ENCODE measurements around the gene ZNF579.

Gene ZNF579

DNA sequence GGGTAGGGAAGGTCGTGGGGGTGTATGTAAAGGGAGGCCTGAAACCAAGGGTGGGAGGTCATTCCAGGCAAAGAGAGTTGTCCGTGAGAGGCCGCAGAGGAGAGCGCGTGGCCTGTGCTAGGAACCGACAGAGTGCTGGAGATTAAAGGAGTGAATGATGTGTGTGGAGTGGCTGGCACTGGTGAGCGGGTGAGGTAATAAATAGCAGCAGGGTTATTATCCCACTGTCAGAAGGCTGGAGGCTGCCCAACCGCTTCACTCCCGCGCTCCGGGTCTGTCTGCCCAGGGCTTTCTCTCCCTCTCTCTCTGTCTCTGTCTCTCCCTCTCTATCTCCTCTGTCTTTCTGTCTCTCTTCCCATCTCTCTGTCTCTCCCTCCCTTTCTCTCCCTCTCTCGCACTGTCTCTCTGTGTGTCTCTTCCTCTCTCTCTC is 17.4 kb downstream of the ZNF579 start:
- DNase-seq = no peak

DNA sequence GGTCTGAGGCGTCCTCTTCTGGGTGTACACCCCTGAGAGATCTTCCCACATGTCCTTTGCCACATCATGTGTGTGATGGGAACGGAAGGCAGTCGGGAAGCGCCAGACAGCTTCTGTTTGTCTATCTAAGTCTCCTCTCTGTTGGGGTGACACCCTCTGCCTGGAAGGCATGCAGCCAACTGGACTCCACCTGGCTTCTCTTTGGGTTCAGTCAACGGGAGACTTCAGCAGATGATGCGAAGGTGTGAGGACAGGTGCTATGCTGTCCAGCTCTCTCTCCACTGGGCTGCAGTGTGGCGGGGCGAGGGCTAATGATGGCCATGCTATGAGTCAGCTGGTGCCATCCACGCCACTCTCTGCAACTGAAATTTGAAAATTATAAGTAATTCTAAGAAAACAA is 21.0 kb downstream of the ZNF579 start:
- no peak for DNase-seq

DNA sequence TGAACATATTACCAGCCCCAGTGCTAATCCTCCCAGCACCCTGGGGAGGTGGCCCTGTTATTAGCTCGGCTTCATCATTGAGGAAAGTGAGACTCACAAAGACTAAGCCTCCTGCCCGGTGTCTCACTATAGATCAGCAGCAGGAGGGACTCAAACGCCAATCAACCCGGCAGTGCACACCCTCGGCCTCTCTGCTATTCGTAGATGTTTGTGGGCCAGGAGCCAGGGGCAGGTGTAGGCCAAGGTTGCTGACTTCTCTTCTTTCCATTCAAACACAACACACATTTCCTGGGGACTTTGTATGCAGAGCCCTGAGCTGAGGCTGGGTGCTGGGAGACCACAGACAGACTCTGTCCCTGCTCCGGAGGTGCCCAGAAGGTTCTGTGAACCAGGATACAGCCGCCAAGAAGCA is 25.9 kb downstream of the ZNF579 start:
- DNase-seq = no peak

DNA sequence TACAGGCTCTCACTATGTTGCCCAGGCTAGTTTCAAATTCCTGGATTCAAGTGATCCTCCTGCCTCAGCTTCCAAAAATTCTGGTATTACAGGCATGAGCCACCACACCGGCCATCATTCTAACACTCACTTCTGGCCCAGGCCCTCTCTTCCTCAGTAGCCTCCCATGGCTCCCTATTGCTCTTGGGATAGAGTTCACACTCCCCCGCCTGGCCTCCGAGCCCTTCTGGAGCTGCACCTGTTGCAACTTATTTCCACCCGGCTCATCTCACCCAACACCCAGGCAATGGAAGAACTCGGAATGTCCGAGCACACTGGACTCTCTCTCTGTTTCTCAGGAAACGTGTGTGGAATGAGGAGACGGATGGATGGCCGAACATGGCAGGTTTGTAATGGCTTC is 26.3 kb downstream of the ZNF579 start:
- DNase-seq = no peak

DNA sequence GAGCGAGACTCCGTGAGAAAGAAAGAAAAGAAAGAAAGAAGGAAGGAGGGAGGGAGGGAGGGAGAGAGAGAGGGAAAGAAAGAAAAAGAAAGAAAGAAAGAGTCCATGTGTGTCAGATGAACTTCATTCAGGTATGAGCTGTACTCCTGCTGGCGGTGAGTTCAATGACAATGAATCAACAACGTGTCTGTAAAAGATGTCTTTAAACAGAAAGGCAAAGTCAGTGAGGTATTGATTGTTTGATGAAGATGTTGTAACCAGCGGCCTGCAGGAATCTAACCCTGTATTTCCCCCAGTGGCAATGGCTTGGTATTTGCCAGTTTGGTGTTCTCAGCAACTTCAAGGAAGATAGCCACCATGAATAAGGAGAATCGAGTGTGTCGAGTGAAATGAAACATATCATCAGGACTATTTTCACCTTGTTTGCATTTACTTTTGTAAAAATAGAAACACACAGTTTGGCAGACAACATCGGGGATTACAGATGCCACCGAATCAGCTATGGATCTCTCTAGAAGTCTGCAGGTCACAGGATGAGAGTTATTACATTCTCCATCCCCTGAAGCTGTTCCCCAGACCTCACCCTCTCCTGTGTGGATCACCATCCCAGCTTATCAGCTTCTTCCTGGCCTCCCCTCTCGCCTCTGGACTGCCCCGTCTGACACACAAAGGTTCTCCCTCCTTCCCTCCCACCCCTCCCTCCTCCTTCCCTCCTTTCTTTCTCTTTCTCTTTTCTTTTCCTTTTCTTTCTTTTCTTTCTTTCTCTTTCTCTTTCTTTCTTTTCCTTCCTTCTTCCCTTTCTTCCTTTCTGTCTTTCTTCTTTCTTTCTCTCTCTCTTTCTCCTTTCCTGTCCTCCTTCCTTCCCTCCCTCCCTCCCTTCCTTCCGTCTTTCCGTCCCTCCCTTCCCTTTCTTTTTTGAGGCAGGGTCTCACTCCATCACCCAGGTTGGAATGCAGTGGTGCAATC is 27.1 kb downstream of the ZNF579 start:
- DNase-seq = no peak

DNA sequence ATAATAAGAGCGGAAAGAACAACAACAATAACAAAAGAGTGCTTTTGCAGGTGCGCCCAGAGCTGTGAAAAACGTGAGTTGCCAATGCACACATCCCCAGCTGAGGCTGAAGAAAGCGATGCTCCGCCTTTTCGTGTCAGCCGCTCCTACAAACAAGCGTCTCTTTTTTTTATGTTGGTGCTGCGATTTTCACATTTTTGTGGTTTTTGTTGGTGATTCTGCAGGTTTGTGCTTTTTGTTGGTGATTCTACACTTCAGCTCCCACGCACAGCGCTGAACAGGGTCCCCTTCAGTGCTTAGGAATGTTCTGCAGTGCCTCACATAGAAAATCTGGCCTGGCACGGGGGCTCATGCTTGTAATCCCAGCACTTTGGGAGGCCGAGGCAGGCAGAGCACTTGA is 28.0 kb downstream of the ZNF579 start:
- DNase-seq = no peak

DNA sequence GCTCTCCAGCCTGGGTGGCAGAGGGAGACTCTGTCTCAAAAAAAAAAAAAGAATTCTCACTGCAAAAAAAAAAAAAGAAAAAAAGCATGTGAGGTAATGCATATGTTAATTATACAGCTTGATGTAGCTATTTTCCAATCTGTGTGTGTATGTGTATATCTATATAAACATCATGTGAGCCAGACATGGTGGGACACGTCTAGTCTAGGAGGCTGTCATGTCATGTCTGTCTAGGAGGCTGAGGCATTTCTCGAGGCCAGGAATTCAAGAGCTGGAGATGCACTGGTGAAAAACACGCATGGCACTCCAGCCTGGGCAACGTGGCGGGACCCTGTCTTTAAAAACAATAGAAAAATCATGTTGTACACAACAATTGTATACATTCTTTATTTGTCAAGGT is 28.4 kb downstream of the ZNF579 start:
- no peak for DNase-seq

DNA sequence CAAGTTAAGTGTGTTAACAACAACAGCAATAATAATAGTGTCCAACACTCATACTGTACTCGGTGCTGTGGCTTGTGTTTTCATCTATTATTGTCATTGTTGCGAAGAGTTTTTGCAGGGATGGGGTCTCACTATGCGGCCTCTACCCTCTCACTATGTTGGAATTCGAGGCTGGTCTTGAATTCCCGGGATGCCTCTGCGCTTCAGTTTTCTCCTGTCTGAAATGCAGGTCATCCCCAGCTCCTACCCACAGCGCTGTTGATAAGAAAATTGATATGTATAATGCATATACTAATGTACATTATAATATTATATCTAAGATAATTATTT is 30.4 kb downstream of the ZNF579 start:
- no peak for DNase-seq

DNA sequence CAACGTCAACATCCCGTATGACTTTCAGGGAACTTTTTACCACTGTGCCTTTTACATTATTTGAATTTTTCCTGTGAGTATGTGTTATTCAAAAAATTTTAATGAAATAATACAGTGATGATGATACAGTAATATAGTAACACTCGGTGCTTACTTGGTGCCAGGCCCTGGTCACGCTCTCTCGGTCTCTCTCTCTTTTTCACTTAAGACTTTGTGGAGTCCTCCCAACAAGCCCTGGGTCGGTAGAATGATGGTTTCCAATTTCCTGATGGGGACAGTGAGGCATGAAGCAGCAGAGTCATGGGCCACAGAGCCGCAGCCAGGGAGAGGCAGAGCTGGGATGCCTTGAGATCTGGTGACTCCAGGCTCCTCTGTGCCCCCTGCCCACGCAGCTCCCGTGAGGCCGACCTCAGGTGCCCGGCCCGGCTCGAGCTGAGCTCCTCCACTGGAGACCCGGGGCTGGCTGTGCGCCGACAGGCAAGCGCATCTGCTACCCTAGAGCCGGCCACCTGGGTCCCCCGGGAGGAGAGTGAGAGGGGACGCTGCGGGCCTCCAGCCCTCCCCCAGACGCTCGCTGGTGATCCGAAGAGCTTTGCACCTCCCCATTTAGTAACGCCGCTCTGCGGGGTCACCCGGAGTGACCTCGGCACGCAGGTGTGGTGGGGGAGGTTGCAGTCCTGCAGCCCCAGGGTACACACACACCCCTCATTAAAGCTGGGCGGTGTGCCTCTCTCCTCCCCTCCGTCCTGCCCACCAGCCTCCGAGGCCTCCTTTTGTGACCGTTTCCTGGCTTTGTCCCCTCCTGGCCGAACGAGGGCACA is 30.9 kb downstream of the ZNF579 start:
- DNase-seq = no peak

DNA sequence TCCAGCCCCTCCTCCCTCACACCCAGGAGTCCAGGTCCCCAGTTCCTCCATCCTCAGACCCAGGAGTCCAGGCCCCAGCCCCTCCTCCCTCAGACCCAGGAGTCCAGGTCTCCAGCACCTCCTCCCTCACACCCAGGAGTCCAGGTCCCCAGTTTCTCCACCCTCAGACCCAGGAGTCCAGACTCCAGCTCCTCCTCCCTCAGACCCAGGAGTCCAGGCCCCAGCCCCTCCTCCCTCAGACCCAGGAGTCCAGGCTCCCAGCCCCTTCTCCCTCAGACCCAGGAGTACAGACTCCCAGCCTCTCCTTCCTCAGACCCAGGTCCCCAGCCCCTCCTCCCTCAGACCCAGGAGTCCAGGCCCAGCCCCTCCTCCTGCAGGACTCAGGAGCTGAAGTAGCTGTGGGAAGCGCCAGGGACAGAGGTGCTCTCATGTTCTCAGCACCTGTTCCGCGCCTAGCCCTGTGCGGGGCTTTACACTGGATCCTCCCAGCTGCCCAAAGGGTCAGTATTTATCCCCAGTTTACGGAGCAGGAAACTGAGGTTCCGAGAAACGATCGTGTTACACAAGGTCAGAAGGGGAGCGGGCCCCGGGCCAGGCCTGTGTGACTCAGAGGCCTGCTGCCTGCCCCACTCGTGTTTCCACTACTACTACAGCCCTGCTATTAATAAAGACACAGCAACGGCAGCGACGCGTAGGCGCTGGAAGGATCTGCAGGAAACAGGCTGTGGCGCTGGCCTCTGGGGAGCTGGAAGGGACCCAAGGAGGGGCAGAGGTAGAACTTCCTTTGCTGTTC is 33.6 kb downstream of the ZNF579 start:
- no peak for DNase-seq

DNA sequence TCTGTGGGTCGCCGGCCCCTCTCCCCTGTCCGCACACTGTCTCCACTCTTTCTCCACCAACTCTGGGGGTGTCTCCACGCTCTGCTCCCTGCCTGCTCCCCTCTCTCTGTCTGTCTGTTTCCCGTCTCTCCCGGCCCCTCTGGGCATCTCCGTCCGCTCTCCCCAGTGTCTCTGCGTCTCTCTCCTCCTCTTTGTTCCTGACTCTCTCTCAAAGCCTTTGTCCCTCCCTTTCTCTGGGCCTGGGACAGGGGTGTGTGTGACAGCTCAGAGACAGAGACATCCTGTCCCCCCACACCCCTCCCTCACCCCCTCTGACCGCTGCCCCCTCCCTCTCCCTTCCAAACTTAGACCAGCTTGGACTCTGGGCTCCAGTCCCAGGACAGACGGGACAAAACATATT is 34.6 kb downstream of the ZNF579 start:
- DNase-seq = no peak

DNA sequence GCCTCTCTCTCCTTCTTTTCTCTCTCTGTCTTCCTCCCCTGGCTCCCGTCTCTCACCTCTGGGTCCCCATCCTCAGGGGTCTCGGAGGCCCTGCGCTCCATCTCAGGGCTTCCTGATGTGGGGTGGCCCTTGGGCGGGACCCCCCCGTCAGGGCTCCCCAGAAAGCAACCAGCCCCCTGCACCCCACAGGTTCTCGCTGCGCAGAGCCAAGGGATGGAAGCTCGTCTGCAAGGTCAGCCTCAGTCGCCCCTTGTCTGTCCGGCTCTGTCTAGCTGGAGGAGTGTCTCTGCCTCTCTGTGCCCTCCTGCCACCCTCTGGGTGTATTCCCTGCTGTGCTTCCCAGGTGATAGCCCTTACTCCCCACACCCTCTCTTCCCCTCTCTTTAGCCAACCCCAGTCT is 35.2 kb downstream of the ZNF579 start, which contains the start of gene SBK3:
Gene SBK3 (minus strand): TSS at position 101 of the 400 bp plus-strand sequence. CDS start 0 bp downstream, at position 101.
- no peak for DNase-seq

DNA sequence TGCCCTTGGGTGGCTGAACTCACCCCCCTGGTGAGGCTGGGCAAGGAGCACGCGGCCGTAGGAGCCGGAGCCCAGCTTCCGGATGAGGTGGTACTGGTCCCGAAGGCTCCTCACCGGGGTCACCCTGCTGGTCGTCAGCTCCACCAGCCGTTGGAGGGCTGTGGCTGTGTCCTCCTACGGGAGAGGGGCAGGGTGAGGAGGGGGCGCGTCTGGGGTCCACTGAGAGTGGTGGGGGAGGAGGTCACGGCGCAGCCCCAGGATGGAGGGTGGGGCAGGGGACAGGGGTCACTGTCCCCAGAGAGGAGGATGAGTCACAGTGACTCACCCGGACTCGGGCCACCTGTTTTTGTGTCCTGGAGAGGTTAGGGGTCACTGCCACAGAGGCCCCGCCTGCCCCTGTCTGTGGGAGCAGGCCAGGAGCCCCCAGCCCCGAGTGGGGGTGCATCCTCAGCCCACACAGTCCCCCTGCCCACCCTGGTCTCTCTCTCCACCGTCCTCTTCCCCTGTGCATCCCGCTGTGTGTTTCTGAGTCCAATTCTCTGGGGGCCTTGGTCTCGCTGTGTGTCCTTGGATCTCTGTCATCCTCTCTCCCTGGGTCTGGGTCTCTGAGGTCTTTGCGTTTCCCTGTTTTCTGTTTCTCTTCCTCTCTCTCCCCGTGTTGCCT is 35.7 kb downstream of the ZNF579 start:
- no peak for DNase-seq

DNA sequence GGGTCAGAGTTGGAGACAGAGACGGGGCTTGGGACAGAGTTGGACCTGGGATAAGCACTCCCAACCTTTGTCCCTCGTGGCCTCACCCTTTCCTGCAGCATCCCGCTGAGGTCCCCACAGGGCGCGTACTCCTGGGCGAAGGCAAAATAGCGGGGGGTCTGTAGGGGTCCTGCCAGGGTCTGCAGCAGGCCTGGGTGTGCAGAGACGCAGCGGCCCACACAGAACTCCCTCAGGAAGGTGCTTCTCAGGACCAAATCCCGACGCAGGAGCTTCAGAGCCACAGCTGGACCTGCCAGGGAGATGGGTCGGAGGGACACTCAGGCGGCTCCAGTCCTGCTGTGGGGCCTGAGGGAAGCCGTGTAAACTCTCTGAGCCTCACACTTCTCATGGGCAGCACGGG is 36.6 kb downstream of the ZNF579 start:
- DNase-seq = no peak

DNA sequence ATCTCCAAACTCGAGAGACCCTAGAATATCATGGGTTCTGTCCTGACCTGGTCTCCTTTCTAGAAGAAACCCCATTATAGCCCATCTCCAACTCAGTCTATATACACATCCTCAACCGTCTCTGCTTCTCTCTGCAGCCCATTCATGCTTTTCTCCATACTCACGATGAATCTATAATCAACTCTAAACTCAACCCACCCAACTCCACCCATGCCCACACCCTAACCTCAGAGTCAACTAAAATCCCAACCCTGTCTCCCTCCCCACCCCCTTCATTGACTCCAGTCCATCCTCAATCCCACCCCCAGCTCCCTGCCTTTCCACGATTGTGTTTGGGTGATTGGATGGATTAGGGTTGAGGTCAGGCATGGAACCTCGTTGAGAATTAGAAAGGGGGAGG is 37.1 kb downstream of the ZNF579 start:
- DNase-seq = no peak

DNA sequence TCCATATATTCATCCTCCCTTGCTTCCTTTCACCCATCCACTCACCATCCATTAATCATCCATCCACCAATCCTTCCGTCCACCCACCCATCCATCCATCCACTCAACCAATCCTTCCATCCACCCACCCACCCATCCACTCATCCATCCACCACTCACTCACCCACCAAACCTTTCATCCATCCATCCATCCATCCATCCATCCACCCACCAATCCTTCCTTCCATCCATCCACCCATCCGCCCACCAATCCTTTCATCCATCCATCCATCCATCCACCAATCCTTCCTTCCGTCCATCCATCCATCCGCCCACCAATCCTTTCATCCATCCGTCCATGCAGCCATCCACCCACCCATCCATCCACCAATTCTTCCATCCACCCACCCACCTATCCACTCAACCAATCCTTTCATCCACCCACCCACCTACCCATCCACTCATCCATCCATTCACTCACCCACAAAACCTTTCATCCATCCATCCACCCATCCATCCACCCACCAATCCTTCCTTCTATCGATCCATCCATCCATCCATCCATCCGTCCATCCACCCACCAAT is 38.3 kb downstream of the ZNF579 start:
- DNase-seq = no peak

DNA sequence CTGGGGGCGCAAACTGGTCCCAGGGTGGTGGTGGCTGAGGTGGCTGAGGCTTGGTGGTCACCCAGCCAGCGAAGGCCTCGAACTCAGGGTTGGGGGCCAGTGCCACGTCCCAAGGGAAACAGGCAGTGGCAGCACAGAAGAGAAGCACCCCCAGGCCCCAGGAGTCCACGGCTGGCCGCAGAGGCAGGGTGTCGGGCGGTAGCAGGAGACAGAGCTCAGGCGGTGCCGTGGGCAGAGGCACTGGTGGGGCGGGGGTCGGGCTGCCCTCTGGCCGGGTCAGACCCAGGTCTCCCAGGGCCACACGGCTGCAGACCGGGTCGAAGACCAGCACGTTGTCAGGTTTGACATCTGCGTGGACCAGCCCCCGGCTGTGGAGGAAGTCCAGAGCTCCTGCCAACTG is 39.6 kb downstream of the ZNF579 start:
- DNase-seq = no peak

DNA sequence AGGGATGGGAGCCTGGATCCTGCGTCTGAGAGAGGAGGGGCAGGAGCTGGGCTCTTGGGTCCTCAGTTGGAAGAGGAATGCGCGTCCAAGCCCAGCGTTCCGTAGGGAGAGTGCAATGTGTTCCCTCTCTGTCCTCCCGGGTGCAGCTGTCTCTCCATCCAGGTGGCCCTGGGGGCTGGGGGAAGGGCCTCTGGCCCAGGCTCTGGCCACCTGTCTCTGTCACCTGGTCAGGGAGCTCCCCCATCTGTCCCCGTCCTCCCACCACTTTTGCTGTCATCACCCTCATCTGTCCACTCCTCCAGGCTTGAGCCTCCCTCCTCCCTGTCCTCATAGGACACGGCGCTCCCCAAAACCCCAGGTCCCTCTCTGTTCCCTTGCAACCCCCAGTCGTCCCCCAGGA is 40.0 kb downstream of the ZNF579 start:
- DNase-seq = no peak

DNA sequence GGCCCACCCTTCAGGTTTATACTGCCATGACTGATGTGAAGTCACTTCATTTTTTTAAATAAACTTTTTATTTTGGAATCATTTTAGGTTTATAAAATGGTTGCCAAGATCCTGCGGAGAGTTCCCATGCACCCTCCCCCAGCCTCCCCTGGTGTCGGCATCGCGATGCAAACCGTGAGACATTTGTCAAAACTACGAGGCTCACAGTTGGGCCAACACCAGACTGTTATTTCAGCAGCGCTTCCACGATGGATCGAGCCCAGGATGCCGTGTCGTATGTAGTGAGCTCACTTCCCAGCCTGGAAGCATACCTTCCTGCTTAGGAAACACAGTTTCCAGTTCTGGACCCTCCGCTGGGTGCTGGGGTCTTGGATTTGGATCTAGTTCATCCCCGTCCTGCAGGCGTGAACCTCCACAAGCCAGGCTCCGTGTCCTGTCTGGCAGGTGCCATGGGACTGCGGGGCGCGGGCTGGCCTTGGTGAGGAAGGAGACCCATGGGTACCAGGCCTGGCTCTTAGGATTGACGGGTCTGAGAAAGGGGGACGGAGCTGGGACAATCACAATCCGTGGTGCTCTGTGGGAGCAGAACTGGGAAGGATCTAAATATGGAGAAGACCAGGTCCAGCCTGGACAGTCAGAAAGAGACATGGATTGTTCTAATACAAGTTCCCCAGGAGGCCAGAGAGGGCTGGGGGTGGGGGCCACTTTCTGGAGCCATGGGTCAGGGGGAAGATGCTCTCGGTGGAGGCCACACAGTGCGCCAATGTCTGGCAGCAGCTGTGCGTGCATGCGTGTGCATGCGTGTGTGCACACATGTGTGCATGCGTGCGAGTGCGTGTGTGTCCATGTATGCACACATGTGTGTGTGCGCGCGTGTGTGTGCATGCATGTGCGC is 41.3 kb downstream of the ZNF579 start:
- DNase-seq = no peak

DNA sequence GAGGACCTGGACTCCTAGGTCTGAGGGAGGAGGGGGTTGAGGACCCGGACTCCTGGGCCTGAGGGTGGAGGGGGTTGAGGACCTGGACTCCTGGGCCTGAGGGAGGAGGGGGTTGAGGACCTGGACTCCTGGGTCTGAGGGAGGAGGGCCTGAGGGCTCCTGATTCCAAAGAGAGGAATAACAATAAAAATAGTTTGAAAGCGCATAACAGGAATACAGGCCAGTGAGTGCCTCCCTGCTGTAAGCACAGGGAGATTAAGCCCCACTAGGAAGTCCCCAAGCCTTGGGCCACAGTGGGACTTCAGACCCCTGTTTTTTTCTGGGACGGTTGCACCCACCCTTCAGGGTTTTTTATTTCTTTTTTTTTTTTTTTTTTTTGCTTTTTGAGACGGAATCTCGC is 42.5 kb downstream of the ZNF579 start:
- DNase-seq = no peak

DNA sequence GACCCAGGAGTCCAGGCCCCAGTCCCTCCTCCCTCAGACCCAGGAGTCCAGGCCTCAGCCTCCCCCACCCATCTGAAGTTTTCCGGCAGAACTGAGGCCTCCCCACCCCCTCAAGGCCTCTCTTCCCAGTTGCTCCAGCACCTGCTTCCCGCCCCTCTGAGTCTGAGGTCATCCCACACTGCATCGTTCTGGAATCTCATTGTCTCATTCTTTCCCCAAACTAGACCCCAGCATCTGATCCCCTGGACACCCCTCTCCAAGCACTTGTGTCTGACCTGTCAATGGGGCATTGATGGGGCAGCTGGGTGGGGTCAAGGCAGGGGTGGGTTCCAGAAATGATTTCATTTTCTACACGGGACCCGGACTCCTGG is 42.9 kb downstream of the ZNF579 start:
- no peak for DNase-seq

All from activated naive CD4-positive, alpha-beta T cell treated with anti-CD3 and anti-CD28 coated beads, Interleukin-2, amount 50 U/mL, for 16 hours (primary cell).